ENCODE results near the gene DEF6.

- TF ChIP-seq GATA2 (IDR thresholded peaks at IDR 0.05; ENCODE audit: low read depth, low read length), result no peak
- TF ChIP-seq GATA3 (IDR thresholded peaks at IDR 0.05; ENCODE audit: low read depth, low read length), result no peak
Measured at GRCh38 chr6:35264550-35265274, 32.9 kb upstream of the DEF6 start.
